Inferior parietal cortex (tissue), 1 donor: ENCODE measurements around the gene EXOC1.

Experiments used
- DNase-seq: peaks from one replicate; pipeline ENCODE4 v3.0.0-alpha.2; 2016; ENCODE audit errors: extremely low spot score

Gene EXOC1

GRCh38 chr4:55951191-55951922, 97.9 kb downstream of the EXOC1 start:
- no peak for DNase-seq
